Transverse colon (tissue), 4 donors: ENCODE measurements around the gene NCOA1. TPM values are rescaled to one million over a fixed set of nuclear protein-coding genes. Genes with fewer than 3 reads are reported as not detected.

Experiments
- DNase-seq: peaks from one replicate; pipeline ENCODE4 v3.0.0-alpha.2; 2019
- H3K27ac ChIP-seq, 4 donors: fragments of 200-600 bp; sonication (generic); 2 replicates each; pipeline ENCODE4 v1.5.1; 2016 to 2018; ENCODE audit warnings: inconsistent platforms in 4 of 4
- H3K27me3 ChIP-seq: fragments of 200-600 bp; sonication (generic); 2 replicates; pipeline ENCODE4 v1.5.1; 2017; ENCODE audit warnings: inconsistent platforms
- H3K36me3 ChIP-seq, 4 donors: fragments of 200-600 bp; sonication (generic); 2 replicates each; pipeline ENCODE4 v1.5.1; 2017 to 2019; ENCODE audit warnings: inconsistent platforms in 4 of 4
- H3K4me1 ChIP-seq, 4 donors: fragments of 200-600 bp; sonication (generic); 2 replicates each; pipeline ENCODE4 v1.5.1; 2017 to 2020; ENCODE audit warnings: inconsistent platforms in 4 of 4
- H3K4me3 ChIP-seq, 4 donors: fragments of 200-600 bp; sonication (generic); 1 replicate in 1 of 4; 2 replicates in 3 of 4; pipeline versions ENCODE4 v1.5.1 to v1.6.1; 2017 to 2019; ENCODE audit warnings: inconsistent platforms in 4 of 4
- H3K9me3 ChIP-seq, 2 donors: fragments of 200-600 bp; sonication (generic); 2 replicates each; pipeline ENCODE4 v1.5.1; 2017 to 2019; ENCODE audit warnings: inconsistent platforms in 2 of 2
- CTCF ChIP-seq, 5 experiments: fragments of 200-600 bp in 3 of 5; fragments of 450-650 bp in 2 of 5; sonication (generic) in 3 of 5; IDR thresholded peaks; 1 replicate in 2 of 5; 2 replicates in 3 of 5; pipeline ENCODE4 v1.5.1; 2016 to 2017; ENCODE audit warnings: antibody characterized with exemption in 5 of 5, inconsistent platforms in 3 of 5, mild to moderate bottlenecking in 2 of 5, moderate library complexity in 1 of 5
- EP300 ChIP-seq: sonication (generic); formaldehyde crosslinking; IDR thresholded peaks from one replicate; pipeline ENCODE4 v1.6.1; 2017; ENCODE audit warnings: antibody characterized with exemption, low read depth
- POLR2A ChIP-seq: fragments of 450-650 bp; IDR thresholded peaks from one replicate; pipeline ENCODE4 v1.6.1; 2016; ENCODE audit warnings: antibody characterized with exemption, mild to moderate bottlenecking, moderate library complexity
- POLR2AphosphoS5 ChIP-seq, 3 donors: sonication (generic); formaldehyde crosslinking; IDR thresholded peaks; one replicate each; pipeline ENCODE4 v1.6.1; 2016; ENCODE audit warnings: antibody characterized with exemption in 3 of 3
- WGBS, 2 donors: methylation state at CpG; one replicate each; pipeline ENCODE4 v1.1.5; 2018; ENCODE audit warnings: low coverage in 1 of 2; 5-methylcytosine and 5-hydroxymethylcytosine counted together
- in situ Hi-C, 4 donors: fragments of 200-750 bp; cut with MboI; loops; one replicate each; pipeline versions ENCODE4 v1.15.0 to v1.15.1; 2017; ENCODE audit warnings: low sequenced_read_pairs in 3 of 4, low pct_ligation_motif_present in 1 of 4, low pct_unique_long_range_greater_than_20kb in 1 of 4
- intact Hi-C: fragments of 100-400 bp; cut with DNase I; formaldehyde crosslinking; loops from one replicate; pipeline ENCODE4 v1.15.1; 2023; ENCODE audit warnings: low total_unique reads
- total RNA-seq, 4 donors: library from RNA; depleted of rRNA; stranded (reverse); fragments of >200 nt; gene quantifications; one replicate each; pipeline ENCODE4 v1.1.0, GENCODE V29; 2016

Gene NCOA1
- total RNA-seq, 4 donors from 2014 or later = 32.9 to 56.5 (median 47.9) TPM

GRCh38 chr2:24618680-24619079 lies 127.6 kb downstream of the NCOA1 start:
- in situ Hi-C loops = no loop called here
- Histone ChIP-seq H3K36me3 (no peaks in the 10 kb centered on the region), H3K4me3 (no peak overlapping the region), H3K27me3 (no peaks in the 10 kb centered on the region), H3K4me1 (no peaks in the 10 kb centered on the region), H3K9me3 (no peaks in the 10 kb centered on the region), H3K27ac (no peak overlapping the region)
- TF ChIP-seq EP300 (no peak), CTCF (IDR thresholded peaks at IDR 0.05) (no peak), POLR2A (no peak), POLR2AphosphoS5 (IDR thresholded peaks at IDR 0.05) (no peak)
- intact Hi-C loops = no loop called here
- WGBS, 2 donors = 92 to 94% methylated on average over 1 of the region's 1 CpG
- DNase-seq = no peak

GRCh38 chr2:24620936-24621335 lies 129.9 kb downstream of the NCOA1 start:
- DNase-seq = no peak
- no peaks in the 10 kb centered on the region for H3K36me3 ChIP-seq
- peaks cover 0 to 3% (median 0%) of the 10 kb centered on the region in 4 donors for H3K4me1 ChIP-seq
- H3K9me3 ChIP-seq = no peaks in the 10 kb centered on the region
- TF ChIP-seq POLR2AphosphoS5 (IDR thresholded peaks at IDR 0.05) (no peak), EP300 (no peak), POLR2A (no peak), CTCF (IDR thresholded peaks at IDR 0.05) (no peak)
- 80 to 96% methylated on average over 1 to 2 of the region's 2 CpGs for WGBS, 2 donors
- no peak overlapping the region for H3K4me3 ChIP-seq
- H3K27me3 ChIP-seq = no peaks in the 10 kb centered on the region
- intact Hi-C loops (no loop called here), in situ Hi-C loops (no loop called here)
- H3K27ac ChIP-seq = no peak overlapping the region

GRCh38 chr2:24621779-24622538 lies 130.9 kb downstream of the NCOA1 start:
- H3K27ac ChIP-seq = no peak overlapping the region
- WGBS, 2 donors = 90% methylated on average over 3 of the region's 3 CpGs; no CpG with 5 or more reads in 1 of the 2 donors
- H3K4me3 ChIP-seq = no peak overlapping the region
- TF ChIP-seq POLR2AphosphoS5 (IDR thresholded peaks at IDR 0.05) = no peak
- TF ChIP-seq EP300 = no peak
- no peak for TF ChIP-seq POLR2A
- TF ChIP-seq CTCF (IDR thresholded peaks at IDR 0.05) = no peak
- H3K27me3 ChIP-seq = no peaks in the 10 kb centered on the region
- no peaks in the 10 kb centered on the region for H3K9me3 ChIP-seq
- no peak for DNase-seq
- intact Hi-C loops = loop anchor here (1.0 kb wide), 1 partner anchor 45 kb away; no protein-coding TSS in a partner anchor
- in situ Hi-C loops = no loop called here
- H3K36me3 ChIP-seq = no peaks in the 10 kb centered on the region
- peaks cover 0 to 3% (median 0%) of the 10 kb centered on the region in 4 donors for H3K4me1 ChIP-seq

GRCh38 chr2:24623535-24623934 lies 132.5 kb downstream of the NCOA1 start:
- no peak for DNase-seq
- in situ Hi-C loops = no loop called here
- WGBS, 2 donors = 89 to 95% methylated on average over 3 to 4 of the region's 4 CpGs
- no peaks in the 10 kb centered on the region for H3K36me3 ChIP-seq
- intact Hi-C loops = no loop called here
- TF ChIP-seq CTCF (IDR thresholded peaks at IDR 0.05) (no peak), POLR2AphosphoS5 (IDR thresholded peaks at IDR 0.05) (no peak), POLR2A (no peak), EP300 (no peak)
- H3K9me3 ChIP-seq = no peaks in the 10 kb centered on the region
- peaks cover 0 to 3% (median 0%) of the 10 kb centered on the region in 4 donors for H3K4me1 ChIP-seq
- no peak overlapping the region for H3K27ac ChIP-seq
- H3K27me3 ChIP-seq = no peaks in the 10 kb centered on the region
- no peak overlapping the region for H3K4me3 ChIP-seq
